Right atrium auricular region (tissue), 2 donors: ENCODE results near the gene HSD17B1. TPM values are rescaled to one million over a fixed set of nuclear protein-coding genes. Genes with fewer than 3 reads are reported as not detected.

Experiments used
- DNase-seq: peaks from one replicate; pipeline ENCODE4 v3.0.0-alpha.2; 2019; ENCODE audit warnings: low spot score
- H3K27ac ChIP-seq, 2 donors: fragments of 200-600 bp; sonication (generic); 1 replicate in 1 of 2; 2 replicates in 1 of 2; pipeline ENCODE4 v1.5.1; 2016 to 2019
- H3K27me3 ChIP-seq, 2 donors: fragments of 200-600 bp; sonication (generic); one replicate each; pipeline versions ENCODE4 v1.5.1 to v1.6.0; 2017 to 2019
- H3K36me3 ChIP-seq: fragments of 200-600 bp; sonication (generic); one replicate; pipeline ENCODE4 v1.5.1; 2016
- H3K4me1 ChIP-seq, 2 donors: fragments of 200-600 bp; sonication (generic); one replicate each; pipeline versions ENCODE4 v1.5.1 to v1.6.0; 2017 to 2019
- H3K4me3 ChIP-seq, 2 donors: fragments of 200-600 bp; sonication (generic); 1 replicate in 1 of 2; 2 replicates in 1 of 2; pipeline ENCODE4 v1.5.1; 2017 to 2019; ENCODE audit warnings: mild to moderate bottlenecking in 1 of 2, moderate library complexity in 1 of 2
- H3K9me3 ChIP-seq, 2 donors: fragments of 200-600 bp; sonication (generic); one replicate each; pipeline ENCODE4 v1.5.1; 2019
- total RNA-seq, 2 donors: library from RNA; depleted of rRNA; stranded (reverse); fragments of >200 nt; gene quantifications; one replicate each; pipeline ENCODE4 v1.1.0, GENCODE V29; 2016
- TF ChIP-seq, protein P1 (sequence below), 2 donors: fragments of 200-600 bp; sonication (generic); IDR thresholded peaks; one replicate each; pipeline ENCODE4 v1.5.1; 2019; ENCODE audit warnings: antibody characterized with exemption in 2 of 2

Gene HSD17B1
- total RNA-seq, 2 donors from 2014 or later: 0.39 to 0.78 TPM

DNA sequence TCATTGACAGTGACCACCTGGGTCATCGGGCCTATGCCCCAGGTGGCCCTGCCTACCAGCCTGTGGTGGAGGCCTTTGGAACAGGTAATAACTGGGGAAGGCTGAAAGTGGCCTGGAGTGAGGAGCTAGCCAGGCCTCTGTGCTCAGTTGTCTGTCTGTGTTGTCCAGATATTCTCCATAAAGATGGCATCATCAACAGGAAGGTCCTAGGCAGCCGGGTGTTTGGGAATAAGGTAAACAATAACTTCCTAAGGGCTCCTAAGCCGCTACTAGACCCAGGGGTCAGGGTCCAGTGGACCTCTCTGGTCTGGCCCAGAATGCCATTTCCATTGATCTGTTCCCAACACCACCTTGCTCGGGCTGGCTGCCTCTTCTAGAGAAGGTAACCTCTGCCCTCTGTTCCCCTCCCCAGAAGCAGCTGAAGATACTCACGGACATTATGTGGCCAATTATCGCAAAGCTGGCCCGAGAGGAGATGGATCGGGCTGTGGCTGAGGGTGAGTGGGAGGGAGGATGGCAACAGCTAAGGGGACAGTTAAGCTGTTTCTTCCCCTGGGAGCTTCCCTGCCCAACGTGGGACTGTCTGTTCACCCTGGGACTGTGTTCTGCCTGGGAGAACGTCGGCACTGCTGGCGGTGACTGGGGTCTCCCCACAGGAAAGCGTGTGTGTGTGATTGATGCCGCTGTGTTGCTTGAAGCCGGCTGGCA lies 12.2 kb downstream of the HSD17B1 start:
- H3K9me3 ChIP-seq: no peaks in the 10 kb centered on the region
- no peak overlapping the region for H3K27ac ChIP-seq
- H3K4me3 ChIP-seq: no peak overlapping the region
- H3K36me3 ChIP-seq: peaks cover 36% of the 10 kb centered on the region
- H3K4me1 ChIP-seq: peaks cover 0 to 59% of the 10 kb centered on the region in 2 donors
- no peak for DNase-seq
- TF ChIP-seq, protein P1, sequence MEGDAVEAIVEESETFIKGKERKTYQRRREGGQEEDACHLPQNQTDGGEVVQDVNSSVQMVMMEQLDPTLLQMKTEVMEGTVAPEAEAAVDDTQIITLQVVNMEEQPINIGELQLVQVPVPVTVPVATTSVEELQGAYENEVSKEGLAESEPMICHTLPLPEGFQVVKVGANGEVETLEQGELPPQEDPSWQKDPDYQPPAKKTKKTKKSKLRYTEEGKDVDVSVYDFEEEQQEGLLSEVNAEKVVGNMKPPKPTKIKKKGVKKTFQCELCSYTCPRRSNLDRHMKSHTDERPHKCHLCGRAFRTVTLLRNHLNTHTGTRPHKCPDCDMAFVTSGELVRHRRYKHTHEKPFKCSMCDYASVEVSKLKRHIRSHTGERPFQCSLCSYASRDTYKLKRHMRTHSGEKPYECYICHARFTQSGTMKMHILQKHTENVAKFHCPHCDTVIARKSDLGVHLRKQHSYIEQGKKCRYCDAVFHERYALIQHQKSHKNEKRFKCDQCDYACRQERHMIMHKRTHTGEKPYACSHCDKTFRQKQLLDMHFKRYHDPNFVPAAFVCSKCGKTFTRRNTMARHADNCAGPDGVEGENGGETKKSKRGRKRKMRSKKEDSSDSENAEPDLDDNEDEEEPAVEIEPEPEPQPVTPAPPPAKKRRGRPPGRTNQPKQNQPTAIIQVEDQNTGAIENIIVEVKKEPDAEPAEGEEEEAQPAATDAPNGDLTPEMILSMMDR (IDR thresholded peaks at IDR 0.05): no peak
- H3K27me3 ChIP-seq: no peaks in the 10 kb centered on the region

- Histone ChIP-seq H3K4me1 (peaks cover 0 to 59% of the 10 kb centered on the region in 2 donors), H3K36me3 (peaks cover 43% of the 10 kb centered on the region), H3K4me3 (no peak overlapping the region), H3K27me3 (no peaks in the 10 kb centered on the region), H3K9me3 (no peaks in the 10 kb centered on the region), H3K27ac (peak overlapping the region; percentile 96 to 98)
- TF ChIP-seq, protein P1 (IDR thresholded peaks at IDR 0.05): no peak
- DNase-seq: no peak
Measured at GRCh38 chr17:42565523-42566214, 12.9 kb downstream of the HSD17B1 start.

DNA sequence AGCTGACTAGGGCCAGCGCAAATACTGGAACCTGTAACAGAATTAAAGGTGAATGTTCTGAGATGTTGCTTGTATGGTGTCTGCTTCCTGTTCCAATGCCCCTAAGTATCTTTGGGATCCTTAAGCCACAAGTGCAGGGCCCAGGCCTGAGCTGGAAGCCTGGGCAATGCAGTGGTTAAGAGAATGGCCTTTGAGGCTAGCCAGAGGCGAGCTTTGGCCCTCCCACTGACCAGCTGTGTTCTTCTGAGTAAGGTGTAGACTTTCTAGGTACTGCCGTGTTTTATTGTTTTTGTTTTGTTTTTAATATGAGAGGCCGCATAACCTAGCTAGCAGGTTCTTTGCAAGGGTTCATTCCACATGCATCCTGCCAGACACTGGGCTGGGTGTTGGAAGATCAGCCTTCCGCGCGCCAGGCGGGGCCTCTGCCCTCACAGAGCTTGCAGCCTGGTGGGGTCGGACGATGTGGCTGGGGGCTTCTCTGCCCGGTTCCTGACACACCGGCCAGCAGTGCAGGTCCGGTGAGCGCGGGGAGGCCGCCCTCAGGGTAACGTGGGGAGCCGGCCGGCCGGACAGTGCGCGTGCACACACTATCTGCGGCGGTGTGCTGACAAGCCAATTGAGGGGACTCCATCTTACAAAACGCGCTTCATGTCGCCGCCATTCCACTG lies 13.6 kb downstream of the HSD17B1 start:
- Histone ChIP-seq H3K36me3 (peaks cover 50% of the 10 kb centered on the region), H3K4me1 (peaks cover 0 to 59% of the 10 kb centered on the region in 2 donors)

GRCh38 chr17:42566883-42567573 lies 14.3 kb downstream of the HSD17B1 start, which contains the start of gene MLX:
Gene MLX (plus strand): TSS chr17:42567100. CDS start chr17:42567125, 25 bp downstream.
- Histone ChIP-seq H3K27ac (peak within 1 kb of the TSS; percentile 96 to 98), H3K4me3 (peak within 1 kb of the TSS; percentile 91 to 95), H3K4me1 (peaks cover 0 to 61% of the 10 kb centered on the region in 2 donors), H3K9me3 (no peaks in the 10 kb centered on the region), H3K36me3 (peaks cover 56% of the 10 kb centered on the region), H3K27me3 (no peaks in the 10 kb centered on the region)
- TF ChIP-seq, protein P1 (IDR thresholded peaks at IDR 0.05): no peak
- peak; percentile 95 for DNase-seq

More for the DNA sequence above, 13.6 kb downstream of the HSD17B1 start:
- TF ChIP-seq, protein P1 (IDR thresholded peaks at IDR 0.05): no peak
- Histone ChIP-seq H3K27ac (peak overlapping the region; percentile 96 to 98), H3K9me3 (no peaks in the 10 kb centered on the region), H3K27me3 (no peaks in the 10 kb centered on the region), H3K4me3 (peak overlapping the region; percentile 91 to 95)
- DNase-seq: no peak

GRCh38 chr17:42568341-42569111 lies 15.8 kb downstream of the HSD17B1 start:
- no peaks in the 10 kb centered on the region for H3K9me3 ChIP-seq
- TF ChIP-seq, protein P1 (IDR thresholded peaks at IDR 0.05): no peak
- peak overlapping the region; percentile 96 to 98 for H3K27ac ChIP-seq
- peaks cover 71% of the 10 kb centered on the region for H3K36me3 ChIP-seq
- H3K27me3 ChIP-seq: no peaks in the 10 kb centered on the region
- peaks cover 0 to 50% of the 10 kb centered on the region in 2 donors for H3K4me1 ChIP-seq
- no peak overlapping the region for H3K4me3 ChIP-seq
- no peak for DNase-seq
